Activated CD8-positive, alpha-beta T cell treated with anti-CD3 and anti-CD28 coated beads, Interleukin-2, amount 10 ng/mL, durations not matched to agents 7 days and 5 days (primary cell): ENCODE data around the gene HTRA1. TPM values are rescaled to one million over a fixed set of nuclear protein-coding genes. Genes with fewer than 3 reads are reported as not detected.

Source experiments
- ATAC-seq: fragments of 150-1000 bp; cut with Tn5 transposase; one replicate; pipeline ENCODE4 v1.10.0; 2021; ENCODE audit warnings: moderate library complexity
- CTCF ChIA-PET: fragments of 350-600 bp; sonication (Branson Sonifier 250); formaldehyde crosslinking; loops from one replicate; lab custom pipeline; 2021; ENCODE audit warnings: antibody characterized with exemption; lab: Charles Lee
- POLR2A ChIA-PET: fragments of 350-600 bp; sonication (Branson Sonifier 250); formaldehyde crosslinking; loops from one replicate; lab custom pipeline; 2021; ENCODE audit warnings: antibody characterized with exemption; lab: Charles Lee
- DNase-seq: peaks from one replicate; pipeline ENCODE4 v3.0.0-alpha.2; 2020
- H3K27ac Mint-ChIP-seq: one replicate; pipeline ENCODE4 v1.8.0; 2021; ENCODE audit warnings: mild to moderate bottlenecking, mixed read lengths
- H3K27me3 Mint-ChIP-seq: one replicate; pipeline ENCODE4 v1.8.0; 2021; ENCODE audit warnings: low read depth, mixed read lengths
- H3K36me3 Mint-ChIP-seq: one replicate; pipeline ENCODE4 v1.8.0; 2021; ENCODE audit warnings: low read depth, mixed read lengths
- H3K4me1 Mint-ChIP-seq: one replicate; pipeline ENCODE4 v1.8.0; 2021; ENCODE audit warnings: low read depth, mixed read lengths
- H3K4me3 Mint-ChIP-seq: one replicate; pipeline ENCODE4 v1.8.0; 2021; ENCODE audit warnings: mild to moderate bottlenecking, mixed read lengths
- H3K9me3 Mint-ChIP-seq: one replicate; pipeline ENCODE4 v1.8.0; 2022; ENCODE audit warnings: mixed read lengths; ENCODE audit not compliant: insufficient read depth
- total RNA-seq, 2 experiments: library from RNA; stranded (reverse); gene quantifications; one replicate each; pipeline ENCODE4 v1.2.3, GENCODE V29; 2021

The HTRA1 gene
- total RNA-seq, 2 experiments from 2014 or later, result not detected

- Mint-ChIP-seq H3K27ac (no peak overlapping the region), H3K4me1 (peaks cover 15% of the 10 kb centered on the region), H3K27me3 (peaks cover 13% of the 10 kb centered on the region), H3K9me3 (no peaks in the 10 kb centered on the region), H3K36me3 (no peaks in the 10 kb centered on the region), H3K4me3 (no peak overlapping the region)
- ChIA-PET CTCF (no interaction called here), POLR2A (no interaction called here)
- ATAC-seq (no peak), DNase-seq (no peak)
Measured at GRCh38 chr10:122546242-122546641, 84.9 kb downstream of the HTRA1 start.

- Mint-ChIP-seq H3K4me3 (no peak overlapping the region), H3K27me3 (peaks cover 5% of the 10 kb centered on the region), H3K9me3 (no peaks in the 10 kb centered on the region), H3K27ac (no peak overlapping the region), H3K4me1 (peaks cover 11% of the 10 kb centered on the region), H3K36me3 (no peaks in the 10 kb centered on the region)
- POLR2A ChIA-PET, result no interaction called here
- DNase-seq, result no peak
- CTCF ChIA-PET, result interaction anchor here (1.1 to 2.8 kb wide), 2 partner anchors 17 to 23 kb away, joined by 3 to 14 read pairs; no protein-coding TSS in a partner anchor
- no peak for ATAC-seq
Measured at GRCh38 chr10:122548407-122549085, 87.2 kb downstream of the HTRA1 start.

- Mint-ChIP-seq H3K36me3 (no peaks in the 10 kb centered on the region), H3K27me3 (no peaks in the 10 kb centered on the region), H3K27ac (no peak overlapping the region), H3K4me3 (no peak overlapping the region), H3K9me3 (no peaks in the 10 kb centered on the region), H3K4me1 (peaks cover 11% of the 10 kb centered on the region)
- CTCF ChIA-PET, result interaction anchor here (2.8 kb wide), 1 partner anchor 16 kb away, joined by 14 read pairs; no protein-coding TSS in a partner anchor
- POLR2A ChIA-PET, result no interaction called here
- ATAC-seq (no peak), DNase-seq (no peak)
Measured at GRCh38 chr10:122549636-122550035, 88.3 kb downstream of the HTRA1 start.

GRCh38 chr10:122550427-122550826 lies 89.1 kb downstream of the HTRA1 start:
- H3K27me3 Mint-ChIP-seq, result no peaks in the 10 kb centered on the region
- ChIA-PET CTCF (interaction anchor here (0.8 to 1.1 kb wide), 4 partner anchors 8 to 252 kb away, joined by 3 to 6 read pairs (median 4); no protein-coding TSS in a partner anchor), POLR2A (no interaction called here)
- no peaks in the 10 kb centered on the region for H3K9me3 Mint-ChIP-seq
- H3K36me3 Mint-ChIP-seq, result no peaks in the 10 kb centered on the region
- DNase-seq, result no peak
- peaks cover 11% of the 10 kb centered on the region for H3K4me1 Mint-ChIP-seq
- no peak for ATAC-seq
- H3K4me3 Mint-ChIP-seq, result no peak overlapping the region
- no peak overlapping the region for H3K27ac Mint-ChIP-seq

- H3K27ac Mint-ChIP-seq, result no peak overlapping the region
Measured at GRCh38 chr10:122550983-122551382, 89.6 kb downstream of the HTRA1 start.

GRCh38 chr10:122551450-122551849 lies 90.1 kb downstream of the HTRA1 start:
- ChIA-PET CTCF (interaction anchor here (0.9 to 1.1 kb wide), 2 partner anchors 14 to 253 kb away, joined by 3 to 6 read pairs; no protein-coding TSS in a partner anchor), POLR2A (no interaction called here)
- Mint-ChIP-seq H3K9me3 (no peaks in the 10 kb centered on the region), H3K36me3 (no peaks in the 10 kb centered on the region), H3K4me1 (peaks cover 11% of the 10 kb centered on the region), H3K27ac (no peak overlapping the region), H3K27me3 (peaks cover 3% of the 10 kb centered on the region), H3K4me3 (no peak overlapping the region)
- DNase-seq, result peak; percentile 50
- peak; percentile 58 for ATAC-seq

More at GRCh38 chr10:122550983-122551382, 89.6 kb downstream of the HTRA1 start:
- Mint-ChIP-seq H3K27me3 (peaks cover under 1% of the 10 kb centered on the region), H3K4me1 (peaks cover 11% of the 10 kb centered on the region), H3K36me3 (no peaks in the 10 kb centered on the region), H3K9me3 (no peaks in the 10 kb centered on the region), H3K4me3 (no peak overlapping the region)
- ATAC-seq (peak; percentile 15), DNase-seq (no peak)
- POLR2A ChIA-PET, result no interaction called here
- CTCF ChIA-PET, result interaction anchor here (0.8 to 1.1 kb wide), 4 partner anchors 9 to 252 kb away, joined by 3 to 6 read pairs (median 4); no protein-coding TSS in a partner anchor

- H3K27ac Mint-ChIP-seq, result no peak overlapping the region
- CTCF ChIA-PET, result no interaction called here
- POLR2A ChIA-PET, result no interaction called here
- H3K4me3 Mint-ChIP-seq, result no peak overlapping the region
- H3K4me1 Mint-ChIP-seq, result peaks cover 22% of the 10 kb centered on the region
- ATAC-seq (no peak), DNase-seq (no peak)
- no peaks in the 10 kb centered on the region for H3K9me3 Mint-ChIP-seq
- H3K36me3 Mint-ChIP-seq, result no peaks in the 10 kb centered on the region
- peaks cover 3% of the 10 kb centered on the region for H3K27me3 Mint-ChIP-seq
Measured at GRCh38 chr10:122553341-122553740, 92.0 kb downstream of the HTRA1 start.

- no peak overlapping the region for H3K27ac Mint-ChIP-seq
- H3K4me3 Mint-ChIP-seq, result no peak overlapping the region
- no peaks in the 10 kb centered on the region for H3K36me3 Mint-ChIP-seq
- no peaks in the 10 kb centered on the region for H3K9me3 Mint-ChIP-seq
- POLR2A ChIA-PET, result no interaction called here
- CTCF ChIA-PET, result interaction anchor here (1.5 kb wide), 1 partner anchor 11 kb away, joined by 5 read pairs; no protein-coding TSS in a partner anchor
- peaks cover 32% of the 10 kb centered on the region for H3K4me1 Mint-ChIP-seq
- H3K27me3 Mint-ChIP-seq, result peaks cover 6% of the 10 kb centered on the region
- DNase-seq (no peak), ATAC-seq (no peak)
Measured at GRCh38 chr10:122554131-122555036, 93.0 kb downstream of the HTRA1 start.

GRCh38 chr10:122555442-122555841 lies 94.1 kb downstream of the HTRA1 start:
- ATAC-seq (no peak), DNase-seq (no peak)
- peaks cover 41% of the 10 kb centered on the region for H3K4me1 Mint-ChIP-seq
- no peaks in the 10 kb centered on the region for H3K9me3 Mint-ChIP-seq
- H3K36me3 Mint-ChIP-seq, result no peaks in the 10 kb centered on the region
- POLR2A ChIA-PET, result no interaction called here
- H3K4me3 Mint-ChIP-seq, result no peak overlapping the region
- H3K27ac Mint-ChIP-seq, result no peak overlapping the region
- CTCF ChIA-PET, result interaction anchor here (1.5 kb wide), 1 partner anchor 10 kb away, joined by 5 read pairs; no protein-coding TSS in a partner anchor
- peaks cover 17% of the 10 kb centered on the region for H3K27me3 Mint-ChIP-seq

GRCh38 chr10:122557516-122557915 lies 96.2 kb downstream of the HTRA1 start:
- no peaks in the 10 kb centered on the region for H3K36me3 Mint-ChIP-seq
- no peak for ATAC-seq
- CTCF ChIA-PET, result interaction anchor here (1.1 kb wide), 1 partner anchor 9 kb away, joined by 3 read pairs; no protein-coding TSS in a partner anchor
- no peak overlapping the region for H3K4me3 Mint-ChIP-seq
- POLR2A ChIA-PET, result no interaction called here
- H3K27ac Mint-ChIP-seq, result no peak overlapping the region
- H3K9me3 Mint-ChIP-seq, result no peaks in the 10 kb centered on the region
- H3K27me3 Mint-ChIP-seq, result peaks cover 32% of the 10 kb centered on the region
- H3K4me1 Mint-ChIP-seq, result peaks cover 35% of the 10 kb centered on the region
- no peak for DNase-seq

GRCh38 chr10:122558452-122558851 lies 97.1 kb downstream of the HTRA1 start:
- peaks cover 39% of the 10 kb centered on the region for H3K27me3 Mint-ChIP-seq
- ChIA-PET CTCF (interaction anchor here (0.8 to 1.5 kb wide), 3 partner anchors 8 to 48 kb away, joined by 3 read pairs; no protein-coding TSS in a partner anchor), POLR2A (no interaction called here)
- H3K9me3 Mint-ChIP-seq, result no peaks in the 10 kb centered on the region
- peak; percentile 30 for DNase-seq
- no peak overlapping the region for H3K4me3 Mint-ChIP-seq
- no peaks in the 10 kb centered on the region for H3K36me3 Mint-ChIP-seq
- peaks cover 35% of the 10 kb centered on the region for H3K4me1 Mint-ChIP-seq
- peak; percentile 59 for ATAC-seq
- no peak overlapping the region for H3K27ac Mint-ChIP-seq
